NCI-H2029 (cell line): Measurements from ENCODE around the gene NTSR1.

ENCODE experiments used
- DNase-seq: peaks from one replicate; lab custom pipeline; 2025; lab: John Stamatoyannopoulos, UW

The NTSR1 gene

GRCh38 chr20:62755817-62756724 lies 47.4 kb downstream of the NTSR1 start:
- no peak for DNase-seq

- DNase-seq: no peak
Observed at GRCh38 chr20:62758226-62758912, 49.7 kb downstream of the NTSR1 start.

DNA sequence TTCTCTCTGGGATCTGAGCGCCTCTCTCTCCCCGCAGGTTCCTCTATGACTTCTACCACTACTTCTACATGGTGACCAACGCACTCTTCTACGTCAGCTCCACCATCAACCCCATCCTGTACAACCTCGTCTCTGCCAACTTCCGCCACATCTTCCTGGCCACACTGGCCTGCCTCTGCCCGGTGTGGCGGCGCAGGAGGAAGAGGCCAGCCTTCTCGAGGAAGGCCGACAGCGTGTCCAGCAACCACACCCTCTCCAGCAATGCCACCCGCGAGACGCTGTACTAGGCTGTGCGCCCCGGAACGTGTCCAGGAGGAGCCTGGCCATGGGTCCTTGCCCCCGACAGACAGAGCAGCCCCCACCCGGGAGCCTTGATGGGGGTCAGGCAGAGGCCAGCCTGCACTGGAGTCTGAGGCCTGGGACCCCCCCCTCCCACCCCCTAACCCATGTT lies 51.4 kb downstream of the NTSR1 start:
- no peak for DNase-seq

- DNase-seq: no peak
Observed at GRCh38 chr20:62760471-62760855, 51.8 kb downstream of the NTSR1 start.

- DNase-seq: no peak
Observed at GRCh38 chr20:62760856-62761758, 52.5 kb downstream of the NTSR1 start.

DNA sequence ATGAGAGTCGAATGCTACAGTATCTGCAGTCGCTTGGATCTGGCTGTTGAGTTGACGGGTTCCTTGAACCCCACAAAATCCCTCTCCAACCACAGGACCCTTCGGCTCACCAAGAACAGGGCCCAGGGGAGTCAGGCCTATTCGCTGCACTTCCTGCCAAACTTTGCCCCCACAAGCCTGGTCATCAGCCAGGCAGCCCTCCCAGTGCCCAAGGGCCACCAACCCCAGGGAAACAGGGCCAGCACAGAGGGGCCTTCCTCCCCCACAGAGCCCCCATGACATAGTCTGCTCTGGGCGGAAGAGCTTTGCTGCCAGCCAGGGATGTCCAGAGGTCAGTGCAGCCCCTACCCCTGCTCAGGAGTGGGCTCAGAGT lies 53.1 kb downstream of the NTSR1 start:
- DNase-seq: no peak

DNA sequence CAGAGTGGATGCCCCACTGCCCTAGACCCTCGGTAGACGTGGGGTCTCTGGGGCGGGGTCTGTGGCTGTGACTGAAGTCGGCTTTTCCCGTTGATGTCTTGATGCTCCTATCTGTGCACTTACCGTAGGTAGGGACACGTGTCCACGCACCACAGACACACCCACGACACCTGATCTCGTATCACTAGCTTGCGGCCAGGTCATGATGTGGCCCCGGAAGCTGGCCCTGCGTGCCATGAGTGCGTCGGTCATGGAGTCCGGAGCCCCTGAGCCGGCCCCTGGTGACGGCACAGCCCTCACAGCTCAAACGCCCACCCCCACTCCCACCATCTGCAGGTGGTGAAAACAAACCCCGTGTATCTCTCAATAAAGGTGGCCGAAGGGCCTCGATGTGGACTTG lies 53.7 kb downstream of the NTSR1 start:
- DNase-seq: no peak

GRCh38 chr20:62762801-62763368 lies 54.2 kb downstream of the NTSR1 start:
- no peak for DNase-seq

DNA sequence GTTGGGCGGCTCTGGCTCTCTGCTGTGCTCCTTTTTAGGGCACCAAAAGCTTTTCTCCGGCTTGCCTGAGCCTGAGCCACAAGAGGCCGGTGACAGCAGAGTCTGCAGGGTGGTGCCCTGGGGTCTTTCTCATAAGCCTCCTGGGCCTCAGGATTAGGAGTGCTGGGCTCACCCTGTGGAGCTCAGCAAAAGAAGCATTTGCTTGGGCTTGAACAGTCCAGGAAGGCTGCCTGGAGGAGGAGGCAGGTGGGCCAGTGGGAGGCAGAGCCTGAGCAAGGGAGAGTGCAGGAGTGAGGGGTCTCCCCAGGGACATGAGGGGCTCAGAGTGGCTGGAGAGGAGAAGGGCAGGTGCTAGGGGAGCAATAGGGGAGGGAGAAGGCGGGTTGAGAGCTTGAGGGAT lies 54.8 kb downstream of the NTSR1 start:
- no peak for DNase-seq

GRCh38 chr20:62764156-62764935 lies 55.7 kb downstream of the NTSR1 start:
- DNase-seq: no peak

DNA sequence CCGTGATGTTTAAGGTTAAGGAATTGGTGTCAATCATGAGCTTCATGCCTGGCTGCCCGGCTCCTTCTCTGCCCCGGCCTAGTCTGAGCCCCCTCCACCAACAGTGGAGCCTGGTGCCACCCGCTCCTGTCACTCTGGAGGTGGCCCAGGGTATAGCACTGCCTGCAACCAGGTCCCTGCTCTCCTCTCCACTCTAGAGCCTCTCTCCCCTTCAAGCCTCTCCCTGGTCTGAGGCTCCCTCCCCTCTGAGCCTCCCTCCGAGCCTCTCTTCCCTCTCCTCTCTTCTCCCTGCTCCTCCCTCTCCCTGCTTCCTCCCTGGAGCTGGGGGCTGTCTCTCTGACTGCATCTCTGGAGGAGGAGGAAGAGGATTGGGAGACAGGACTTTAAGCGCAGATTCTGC lies 56.4 kb downstream of the NTSR1 start:
- no peak for DNase-seq

DNA sequence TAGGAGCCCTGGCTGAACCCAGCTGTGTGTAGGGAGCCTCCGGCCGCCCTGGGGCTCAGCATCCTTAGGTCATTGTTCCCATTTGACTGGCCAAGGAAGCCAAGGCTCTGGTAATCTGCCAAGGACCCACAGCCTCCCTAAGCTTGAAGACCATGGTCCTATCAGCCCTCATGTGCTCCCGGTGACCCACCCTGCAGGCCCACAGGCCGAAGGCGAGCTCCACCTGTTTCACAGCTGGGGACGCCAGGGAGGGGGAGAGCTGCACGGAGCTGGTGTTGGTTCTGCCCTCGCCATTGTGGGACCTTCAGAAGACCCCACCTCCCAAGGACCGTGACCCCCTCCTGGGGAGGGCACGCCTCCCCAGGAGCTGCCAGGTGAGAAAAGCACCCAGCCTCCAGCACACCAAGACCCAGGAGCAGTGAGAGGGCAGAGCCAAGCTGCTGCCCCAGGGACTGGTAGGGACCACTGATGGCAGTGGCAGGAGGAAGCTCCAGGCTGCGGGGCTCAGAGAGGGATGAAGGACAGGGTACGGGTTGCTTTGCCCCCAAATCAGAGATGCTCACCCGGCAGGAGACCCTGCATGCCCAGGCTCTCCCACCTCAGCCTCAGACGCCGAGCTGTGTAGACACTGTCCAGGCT lies 56.9 kb downstream of the NTSR1 start:
- DNase-seq: no peak

- DNase-seq: no peak
Observed at GRCh38 chr20:62766071-62766450, 57.4 kb downstream of the NTSR1 start.

DNA sequence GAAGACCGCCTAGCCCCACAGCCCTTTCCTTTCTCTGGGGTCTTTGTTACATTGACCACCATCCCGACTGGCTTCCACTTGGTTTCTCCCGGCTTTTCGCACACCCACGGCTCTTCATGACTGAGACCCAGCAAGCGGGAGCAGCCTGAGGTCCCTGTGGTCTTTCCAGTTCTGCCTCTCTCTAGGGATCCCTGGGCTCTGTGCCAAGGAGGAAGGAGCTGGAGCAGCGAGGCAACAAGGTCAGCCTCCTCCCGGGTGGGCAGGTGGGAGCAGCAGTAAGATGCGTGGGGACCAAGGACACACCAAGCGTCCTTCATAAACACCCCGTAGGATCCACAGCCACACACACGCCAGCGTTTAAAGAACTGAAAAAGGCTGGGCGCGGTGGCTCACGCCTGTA lies 58.1 kb downstream of the NTSR1 start:
- DNase-seq: peak; percentile 61

DNA sequence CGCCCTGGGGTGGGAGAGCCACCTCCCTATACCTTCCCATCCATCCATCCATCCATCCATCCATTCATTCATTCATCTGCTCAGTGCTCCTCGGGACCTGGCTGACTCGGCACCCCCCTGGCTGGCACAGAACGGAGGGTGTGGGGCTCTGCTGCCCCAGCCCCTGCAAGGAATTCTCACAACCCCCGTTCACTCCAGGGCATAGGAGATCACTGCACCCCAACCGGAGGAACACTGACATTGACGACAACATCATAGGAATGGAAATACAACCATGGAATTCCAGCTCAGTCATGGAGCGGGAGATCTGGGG lies 59.6 kb downstream of the NTSR1 start:
- DNase-seq: no peak

- DNase-seq: no peak
Observed at GRCh38 chr20:62768551-62769287, 60.1 kb downstream of the NTSR1 start.

- no peak for DNase-seq
Observed at GRCh38 chr20:62769346-62770071, 60.9 kb downstream of the NTSR1 start.

DNA sequence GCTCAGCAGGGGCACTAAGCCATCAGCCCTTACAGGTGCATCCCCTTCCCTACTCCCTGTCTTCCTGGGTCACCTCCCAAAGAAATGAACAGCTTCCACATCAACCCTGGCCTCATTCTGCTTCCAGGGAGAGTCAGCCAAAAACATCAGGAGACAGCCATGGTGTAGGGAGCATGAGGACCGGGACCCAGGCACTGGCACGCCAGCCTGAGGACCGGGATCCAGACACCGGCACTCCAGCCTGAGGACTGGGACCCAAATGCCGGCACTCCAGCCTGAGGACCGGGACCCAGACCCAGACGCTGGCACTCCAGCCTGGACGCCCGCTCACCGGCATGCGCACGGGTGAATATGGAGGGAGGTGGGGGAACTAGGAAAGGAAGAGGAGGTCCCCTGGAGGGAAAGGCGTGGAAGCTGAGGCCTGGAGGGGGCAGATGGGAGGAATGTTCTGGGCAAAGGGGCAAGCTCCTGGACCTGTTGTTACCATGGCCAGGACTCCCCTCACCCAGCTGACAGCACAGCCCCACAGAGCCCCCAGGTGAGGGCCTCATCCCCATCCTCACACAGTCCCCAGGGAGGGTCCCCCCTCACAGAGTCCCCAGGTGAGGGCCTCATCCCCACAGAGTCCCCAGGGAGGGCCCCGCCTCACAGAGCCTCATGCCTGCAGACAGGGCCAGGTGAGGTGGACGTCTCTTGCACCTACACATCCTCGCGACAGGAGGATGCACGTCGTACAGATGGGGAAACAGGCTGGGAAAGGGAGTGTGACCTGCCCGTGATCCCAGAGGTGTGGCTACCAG lies 61.7 kb downstream of the NTSR1 start:
- no peak for DNase-seq

- no peak for DNase-seq
Observed at GRCh38 chr20:62770916-62771315, 62.3 kb downstream of the NTSR1 start.
